OCI-M2 (cell line): ENCODE measurements around the gene LSS.
"Not testable (repeated sequence)": the region's sequence is repeated elsewhere in the genome, so short reads cannot be mapped to it uniquely, and the experiment has no call there.

ENCODE experiments used
- DNase-seq: peaks from one replicate; lab custom pipeline; 2025; ENCODE audit not compliant: unreplicated experiment; lab: John Stamatoyannopoulos, UW

LSS gene

GRCh38 chr21:46141767-46142581 is 86.6 kb downstream of the LSS start:
- DNase-seq: no peak

- DNase-seq: not testable (repeated sequence)
Measured at GRCh38 chr21:46140352-46141003, 88.1 kb downstream of the LSS start.

- no peak for DNase-seq
Measured at GRCh38 chr21:46139686-46140085, 88.9 kb downstream of the LSS start.

GRCh38 chr21:46138383-46138970 is 90.1 kb downstream of the LSS start:
- DNase-seq: no peak
